ENCODE results near the gene ACOT7.

Gene ACOT7

GRCh38 chr1:6282577-6283270 lies 110.8 kb downstream of the ACOT7 start:
- Histone ChIP-seq H2AFZ (ENCODE audit: low read depth, low read length) (no peak overlapping the region), H3K4me3 (ENCODE audit: low read depth in 1 of 2, low read length in 2 of 2) (no peak overlapping the region), H3K9ac (ENCODE audit: low read depth, low read length) (no peak overlapping the region), H3K4me1 (ENCODE audit: insufficient read depth, low read length) (no peaks in the 10 kb centered on the region), H3K27me3 (ENCODE audit: insufficient read depth, low read length, poor library complexity) (no peaks in the 10 kb centered on the region), H4K20me1 (ENCODE audit: insufficient read depth, low read length) (peaks cover 59% of the 10 kb centered on the region), H3K4me2 (ENCODE audit: insufficient read depth, low read length) (no peak overlapping the region), H3K36me3 (ENCODE audit: insufficient read depth, low read length) (peaks cover 77% of the 10 kb centered on the region), H3K79me2 (ENCODE audit: insufficient read depth, low read length) (no peaks in the 10 kb centered on the region), H3K9me3 (ENCODE audit: insufficient read depth, low read length, severe bottlenecking) (no peaks in the 10 kb centered on the region), H3K27ac (ENCODE audit: low read length) (no peak overlapping the region)
- ATAC-seq (ENCODE audit: insufficient read depth, low read depth) (no peak), DNase-seq (no peak)
- TF ChIP-seq EZH2 (IDR thresholded peaks at IDR 0.05; ENCODE audit: borderline replicate concordance, low read depth, low read length, severe bottlenecking) (no peak), CTCF (IDR thresholded peaks at IDR 0.05; ENCODE audit: borderline replicate concordance, extremely low read depth, low read length, poor library complexity, severe bottlenecking) (no peak)

GRCh38 chr1:6281511-6282402 lies 111.8 kb downstream of the ACOT7 start:
- Histone ChIP-seq H4K20me1 (ENCODE audit: insufficient read depth, low read length) (peaks cover 54% of the 10 kb centered on the region), H3K4me2 (ENCODE audit: insufficient read depth, low read length) (no peak overlapping the region), H3K27me3 (ENCODE audit: insufficient read depth, low read length, poor library complexity) (no peaks in the 10 kb centered on the region), H3K36me3 (ENCODE audit: insufficient read depth, low read length) (peaks cover 76% of the 10 kb centered on the region), H3K4me1 (ENCODE audit: insufficient read depth, low read length) (no peaks in the 10 kb centered on the region), H3K27ac (ENCODE audit: low read length) (no peak overlapping the region), H3K4me3 (ENCODE audit: low read depth in 1 of 2, low read length in 2 of 2) (no peak overlapping the region), H3K9me3 (ENCODE audit: insufficient read depth, low read length, severe bottlenecking) (no peaks in the 10 kb centered on the region), H3K79me2 (ENCODE audit: insufficient read depth, low read length) (no peaks in the 10 kb centered on the region), H2AFZ (ENCODE audit: low read depth, low read length) (no peak overlapping the region), H3K9ac (ENCODE audit: low read depth, low read length) (no peak overlapping the region)
- DNase-seq (no peak), ATAC-seq (ENCODE audit: insufficient read depth, low read depth) (no peak)
- TF ChIP-seq EZH2 (IDR thresholded peaks at IDR 0.05; ENCODE audit: borderline replicate concordance, low read depth, low read length, severe bottlenecking), result no peak
- TF ChIP-seq CTCF (IDR thresholded peaks at IDR 0.05; ENCODE audit: borderline replicate concordance, extremely low read depth, low read length, poor library complexity, severe bottlenecking), result no peak

- no peaks in the 10 kb centered on the region for H3K9me3 ChIP-seq (ENCODE audit: insufficient read depth, low read length, severe bottlenecking)
- H3K4me3 ChIP-seq (ENCODE audit: low read depth in 1 of 2, low read length in 2 of 2), result no peak overlapping the region
- H3K36me3 ChIP-seq (ENCODE audit: insufficient read depth, low read length), result peaks cover 71% of the 10 kb centered on the region
- no peak overlapping the region for H3K4me2 ChIP-seq (ENCODE audit: insufficient read depth, low read length)
- no peaks in the 10 kb centered on the region for H3K79me2 ChIP-seq (ENCODE audit: insufficient read depth, low read length)
- no peak overlapping the region for H3K9ac ChIP-seq (ENCODE audit: low read depth, low read length)
- no peak overlapping the region for H3K27ac ChIP-seq (ENCODE audit: low read length)
- H4K20me1 ChIP-seq (ENCODE audit: insufficient read depth, low read length), result peaks cover 51% of the 10 kb centered on the region
- no peaks in the 10 kb centered on the region for H3K27me3 ChIP-seq (ENCODE audit: insufficient read depth, low read length, poor library complexity)
- TF ChIP-seq EZH2 (IDR thresholded peaks at IDR 0.05; ENCODE audit: borderline replicate concordance, low read depth, low read length, severe bottlenecking) (no peak), CTCF (IDR thresholded peaks at IDR 0.05; ENCODE audit: borderline replicate concordance, extremely low read depth, low read length, poor library complexity, severe bottlenecking) (peak; percentile 30)
- ATAC-seq (ENCODE audit: insufficient read depth, low read depth) (no peak), DNase-seq (no peak)
- H3K4me1 ChIP-seq (ENCODE audit: insufficient read depth, low read length), result no peaks in the 10 kb centered on the region
- H2AFZ ChIP-seq (ENCODE audit: low read depth, low read length), result no peak overlapping the region
Observed at GRCh38 chr1:6280761-6281451, 112.7 kb downstream of the ACOT7 start.
